ENCODE results near the gene MTG1.

Gene MTG1

GRCh38 chr10:133388973-133389818 lies 4.8 kb upstream of the MTG1 start:
- DNase-seq (ENCODE audit: extremely low read depth, low read depth) = no peak
- no peak for TF ChIP-seq CTCF (IDR thresholded peaks at IDR 0.05; ENCODE audit: low read depth, low read length)

DNA sequence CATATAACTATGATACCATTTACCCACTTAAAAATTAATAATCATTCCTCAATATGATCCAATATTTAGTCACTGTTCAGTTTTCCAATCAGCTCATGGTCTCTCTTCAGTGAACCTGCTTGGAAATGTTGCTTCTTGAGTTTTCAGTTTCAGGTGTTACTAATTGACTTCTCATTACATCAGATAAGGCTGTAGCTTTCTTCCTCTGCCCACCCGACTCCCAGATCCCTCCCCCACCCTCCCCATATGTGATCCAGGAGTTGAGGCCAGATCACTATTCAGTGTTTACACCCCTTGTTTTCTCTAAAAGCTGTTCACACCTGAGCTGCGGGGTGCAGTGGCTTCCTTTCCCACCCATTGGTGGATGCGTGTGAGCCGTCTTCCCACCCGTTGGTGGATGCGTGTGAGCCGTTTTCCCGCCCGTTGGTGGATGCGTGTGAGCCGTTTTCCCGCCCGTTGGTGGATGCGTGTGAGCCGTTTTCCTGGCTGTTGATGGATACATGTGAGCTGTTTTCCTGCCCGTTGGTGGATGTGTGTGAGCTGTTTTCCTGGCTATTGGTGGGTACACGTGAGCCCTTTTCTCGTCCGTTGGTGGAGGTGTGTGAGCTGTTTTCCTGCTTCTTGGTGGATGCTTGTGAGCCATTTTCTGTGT lies 3.2 kb upstream of the MTG1 start:
- no peak for DNase-seq (ENCODE audit: extremely low read depth, low read depth)
- TF ChIP-seq CTCF (IDR thresholded peaks at IDR 0.05; ENCODE audit: low read depth, low read length) = no peak

GRCh38 chr10:133391249-133391635 lies 2.7 kb upstream of the MTG1 start:
- no peak for TF ChIP-seq CTCF (IDR thresholded peaks at IDR 0.05; ENCODE audit: low read depth, low read length)
- DNase-seq (ENCODE audit: extremely low read depth, low read depth) = no peak

DNA sequence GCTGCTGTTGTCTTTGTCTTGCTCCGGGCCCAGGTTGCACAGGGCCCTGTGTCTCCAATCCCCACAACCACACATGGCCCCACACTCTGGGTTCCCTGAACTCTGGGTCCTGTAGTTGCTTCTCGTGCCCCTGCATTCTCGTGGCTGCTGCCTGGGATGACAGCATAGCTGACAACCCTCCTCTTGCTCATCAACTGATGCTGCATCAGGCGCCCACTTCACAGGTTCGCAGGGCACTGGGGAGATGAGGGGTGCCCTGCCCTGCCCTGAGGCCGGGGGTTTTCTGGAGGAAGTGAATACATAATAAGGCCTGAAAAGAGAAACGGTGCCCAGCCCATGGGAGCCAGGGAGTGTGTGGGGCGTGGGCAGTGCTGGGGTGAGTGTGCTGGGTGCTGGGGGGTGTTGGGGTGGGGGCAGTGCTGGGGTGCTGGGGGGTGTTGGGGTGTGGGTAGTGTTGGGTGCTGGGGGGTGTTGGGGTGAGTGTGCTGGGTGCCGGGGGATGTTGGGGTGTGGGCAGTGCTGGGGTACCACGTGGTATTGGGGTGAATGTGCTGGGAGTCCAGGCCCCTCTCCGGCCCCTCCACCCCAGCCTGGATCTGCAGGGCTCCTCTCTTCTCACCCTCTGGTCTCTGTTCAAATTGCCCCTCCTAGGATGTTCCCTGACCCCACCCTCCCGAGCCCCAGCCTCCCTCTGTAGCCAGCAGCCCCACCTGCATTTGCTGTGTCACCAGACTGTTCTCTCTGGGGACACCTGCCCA lies 2.0 kb upstream of the MTG1 start:
- TF ChIP-seq CTCF (IDR thresholded peaks at IDR 0.05; ENCODE audit: low read depth, low read length) = no peak
- DNase-seq (ENCODE audit: extremely low read depth, low read depth) = no peak

DNA sequence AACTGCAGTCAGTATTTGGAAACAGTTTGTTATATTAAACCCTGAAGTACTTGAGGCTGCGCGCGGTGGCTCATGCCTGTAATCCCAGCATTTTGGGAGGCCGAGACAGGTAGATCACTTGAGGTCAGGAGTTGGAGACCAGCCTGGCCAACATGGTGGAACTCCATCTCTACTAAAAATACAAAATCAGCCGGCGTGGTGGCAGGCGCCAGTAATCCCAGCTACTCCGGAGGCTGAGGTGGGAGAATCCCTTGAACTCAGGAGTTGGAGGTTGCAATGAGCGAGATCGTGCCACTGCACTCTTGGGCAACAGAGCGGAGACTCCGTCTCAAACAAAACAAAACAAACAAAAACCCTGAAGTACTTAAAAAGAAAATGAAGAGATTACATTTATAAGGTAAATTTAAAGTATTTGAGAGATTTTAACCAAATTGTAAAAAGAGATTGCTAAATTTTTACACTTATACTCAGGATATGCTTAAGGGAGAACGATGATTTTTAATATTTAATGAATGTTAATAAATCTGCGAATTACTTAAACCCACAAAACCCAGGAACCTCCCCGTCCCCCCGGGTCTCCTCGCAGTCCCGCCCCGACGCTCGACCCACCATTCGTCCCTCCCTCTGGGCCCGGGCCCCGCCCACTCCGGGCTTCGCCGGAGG lies 425 bp upstream of the MTG1 start:
- no peak for TF ChIP-seq CTCF (IDR thresholded peaks at IDR 0.05; ENCODE audit: low read depth, low read length)
- no peak for DNase-seq (ENCODE audit: extremely low read depth, low read depth)

DNA sequence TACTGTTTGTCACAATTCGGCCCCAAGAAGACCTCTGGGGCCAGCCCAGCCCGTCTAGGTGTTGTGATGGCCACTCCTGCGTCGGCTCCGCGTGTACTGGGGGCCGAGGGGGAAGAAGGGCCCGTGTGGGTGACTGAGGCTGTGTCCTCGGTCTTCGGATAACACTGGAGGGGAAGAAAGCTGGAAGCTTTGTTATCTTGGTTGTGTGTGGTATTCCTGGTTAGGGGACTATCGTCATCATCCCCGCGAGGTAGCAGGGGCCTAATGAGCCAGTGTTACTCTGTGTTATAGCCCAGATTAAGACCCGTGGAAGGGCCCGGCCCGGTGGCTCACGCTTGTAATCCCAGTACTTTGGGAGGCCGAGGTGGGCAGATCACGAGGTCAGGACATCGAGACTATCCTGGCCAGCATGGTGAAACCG lies 854 bp downstream of the MTG1 start:
- DNase-seq (ENCODE audit: extremely low read depth, low read depth) = no peak
- no peak for TF ChIP-seq CTCF (IDR thresholded peaks at IDR 0.05; ENCODE audit: low read depth, low read length)

All from AG09319 (cell line).